ENCODE results near the gene NME7.
"Not testable (repeated sequence)": the region's sequence is repeated elsewhere in the genome, so short reads cannot be mapped to it uniquely, and the experiment has no call there.

NME7 gene

GRCh38 chr1:169348383-169349036 lies 19.1 kb downstream of the NME7 start:
- no peaks in the 10 kb centered on the region for H3K9me3 ChIP-seq
- H3K27ac ChIP-seq = no peak overlapping the region
- H3K4me1 ChIP-seq (ENCODE audit: control insufficient read depth in 1 of 2, insufficient read depth in 1 of 2, low read depth in 1 of 2, low read length in 1 of 2) = no peaks in the 10 kb centered on the region
- H3K4me3 ChIP-seq (ENCODE audit: low read depth in 1 of 2, low read length in 1 of 2) = no peak overlapping the region
- peak; percentile 74 for TF ChIP-seq CTCF (IDR thresholded peaks at IDR 0.05)
- H3K27me3 ChIP-seq = no peaks in the 10 kb centered on the region
- H3K36me3 ChIP-seq = no peaks in the 10 kb centered on the region

DNA sequence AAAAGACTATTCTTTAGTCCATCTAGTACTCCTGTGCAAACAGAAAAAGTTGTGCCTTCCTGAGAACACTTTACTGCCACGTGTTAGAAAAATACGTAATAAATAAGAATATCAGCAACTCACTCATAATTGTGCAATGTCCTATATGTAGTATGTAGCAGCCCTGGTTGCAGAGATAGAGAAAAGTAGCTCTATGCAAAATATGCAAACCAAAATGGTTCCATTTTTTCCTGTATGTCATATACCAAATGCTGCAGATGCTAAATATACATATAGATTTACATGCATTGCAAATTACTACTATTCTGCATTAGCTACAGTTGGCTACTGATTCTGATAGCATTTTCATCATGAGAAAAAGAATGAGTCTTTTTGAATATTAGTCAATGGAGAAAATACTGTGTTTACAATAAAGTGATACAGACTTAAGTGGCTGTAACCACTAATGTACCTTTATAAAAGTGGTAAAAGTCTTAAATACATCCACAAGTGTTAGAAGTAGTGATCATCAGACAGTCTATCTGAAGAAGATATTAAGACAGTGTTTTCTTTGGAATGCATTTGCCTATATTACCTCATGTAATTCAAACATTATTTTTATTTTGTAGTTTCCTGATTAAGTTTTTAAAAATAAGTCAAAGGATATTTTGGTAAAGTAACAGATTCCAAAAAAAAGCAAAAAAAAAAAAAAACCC lies 19.8 kb downstream of the NME7 start:
- TF ChIP-seq CTCF (IDR thresholded peaks at IDR 0.05) = no peak
- Histone ChIP-seq H3K27me3 (no peaks in the 10 kb centered on the region), H3K27ac (no peak overlapping the region), H3K36me3 (no peaks in the 10 kb centered on the region), H3K4me1 (ENCODE audit: control insufficient read depth in 1 of 2, insufficient read depth in 1 of 2, low read depth in 1 of 2, low read length in 1 of 2) (no peaks in the 10 kb centered on the region), H3K9me3 (no peaks in the 10 kb centered on the region), H3K4me3 (ENCODE audit: low read depth in 1 of 2, low read length in 1 of 2) (no peak overlapping the region)

DNA sequence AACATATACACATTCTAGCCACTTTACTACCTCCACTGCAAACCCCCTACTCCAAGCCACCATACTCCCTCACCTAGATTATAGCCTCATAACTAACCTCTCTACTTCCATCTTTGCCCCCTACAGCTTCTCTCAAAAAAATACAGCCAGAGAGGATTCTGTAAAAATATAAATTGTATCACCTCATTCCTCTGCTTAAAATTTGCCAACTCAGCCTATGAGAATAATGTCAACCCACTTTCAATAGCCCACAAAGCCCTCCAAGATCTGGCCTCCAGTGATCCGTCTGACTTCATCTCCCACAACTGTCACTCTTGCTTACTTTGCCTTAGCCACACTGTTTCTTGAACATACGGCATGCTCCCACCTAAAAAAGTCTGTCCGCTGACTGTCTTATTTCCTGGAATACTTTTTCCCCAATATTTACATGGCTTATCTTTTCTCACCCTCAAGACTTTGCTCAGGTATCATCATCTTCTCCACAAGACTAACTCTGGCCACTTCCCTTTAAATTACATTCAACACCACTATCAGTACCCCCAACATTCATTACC lies 21.5 kb downstream of the NME7 start:
- Histone ChIP-seq H3K4me1 (ENCODE audit: control insufficient read depth in 1 of 2, insufficient read depth in 1 of 2, low read depth in 1 of 2, low read length in 1 of 2) (no peaks in the 10 kb centered on the region), H3K9me3 (no peaks in the 10 kb centered on the region), H3K36me3 (no peaks in the 10 kb centered on the region), H3K27ac (no peak overlapping the region), H3K27me3 (no peaks in the 10 kb centered on the region), H3K4me3 (ENCODE audit: low read depth in 1 of 2, low read length in 1 of 2) (no peak overlapping the region)
- TF ChIP-seq CTCF (IDR thresholded peaks at IDR 0.05) = no peak

- Histone ChIP-seq H3K9me3 (no peaks in the 10 kb centered on the region), H3K27me3 (no peaks in the 10 kb centered on the region), H3K27ac (no peak overlapping the region), H3K4me1 (ENCODE audit: control insufficient read depth in 1 of 2, insufficient read depth in 1 of 2, low read depth in 1 of 2, low read length in 1 of 2) (no peaks in the 10 kb centered on the region), H3K36me3 (no peaks in the 10 kb centered on the region), H3K4me3 (ENCODE audit: low read depth in 1 of 2, low read length in 1 of 2) (no peak overlapping the region)
- TF ChIP-seq CTCF (IDR thresholded peaks at IDR 0.05) = no peak
Measured at GRCh38 chr1:169345511-169345910, 22.1 kb downstream of the NME7 start.

GRCh38 chr1:169342096-169342495 lies 25.5 kb downstream of the NME7 start:
- not testable (repeated sequence) for H3K4me3 ChIP-seq (ENCODE audit: low read depth in 1 of 2, low read length in 1 of 2); H3K27ac ChIP-seq; H3K36me3 ChIP-seq; H3K4me1 ChIP-seq (ENCODE audit: control insufficient read depth in 1 of 2, insufficient read depth in 1 of 2, low read depth in 1 of 2, low read length in 1 of 2); H3K9me3 ChIP-seq; H3K27me3 ChIP-seq

DNA sequence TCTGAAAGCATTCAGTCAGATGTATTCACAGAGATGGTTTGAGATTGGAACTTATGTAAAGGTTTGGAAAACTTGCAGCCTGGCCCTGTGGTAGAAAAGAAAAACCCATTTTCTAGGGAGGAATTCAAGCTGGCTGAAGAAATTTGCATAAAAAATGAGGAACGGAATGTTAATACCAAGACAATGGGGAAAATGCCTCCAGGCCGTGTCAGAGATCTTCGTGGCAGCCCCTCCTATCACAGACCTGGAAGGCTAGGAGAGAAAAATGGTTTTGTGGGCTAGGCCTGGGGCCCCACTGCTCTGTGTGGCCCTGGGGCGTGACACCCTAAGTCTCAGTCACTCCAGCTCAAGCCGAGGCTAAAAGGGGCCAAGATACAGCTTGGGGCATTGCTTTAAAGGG lies 26.7 kb downstream of the NME7 start:
- Histone ChIP-seq H3K27ac (no peak overlapping the region), H3K9me3 (no peaks in the 10 kb centered on the region), H3K27me3 (no peaks in the 10 kb centered on the region), H3K4me3 (ENCODE audit: low read depth in 1 of 2, low read length in 1 of 2) (no peak overlapping the region), H3K4me1 (ENCODE audit: control insufficient read depth in 1 of 2, insufficient read depth in 1 of 2, low read depth in 1 of 2, low read length in 1 of 2) (no peaks in the 10 kb centered on the region), H3K36me3 (no peaks in the 10 kb centered on the region)
- no peak for TF ChIP-seq CTCF (IDR thresholded peaks at IDR 0.05)
